Measurements from ENCODE around the gene TMEM169. TPM values are rescaled to one million over a fixed set of nuclear protein-coding genes. Genes with fewer than 3 reads are reported as not detected.

Gene TMEM169
- total and polyA plus RNA-seq, 9 of the 15 experiments (the other 6 are each of a cell fraction or from before 2014, with no cell fraction given) = 0.01 to 0.09 (median 0.04) TPM; not detected in 5

- TF ChIP-seq ZNF318 (IDR thresholded peaks at IDR 0.05; ENCODE audit: borderline replicate concordance in 1 of 2, low read depth in 1 of 2) (no peak), DNMT1 (IDR thresholded peaks at IDR 0.05) (no peak), OTX1 (CRISPR knock-in tag; IDR thresholded peaks at IDR 0.05) (0 out of 2 replicates have a peak, but pooled peaks have one; percentile 9), MLX (CRISPR knock-in tag; conservative IDR thresholded peaks at IDR 0.05) (no peak), ZBTB49 (CRISPR knock-in tag; IDR thresholded peaks at IDR 0.05; ENCODE audit: borderline replicate concordance) (no peak), CCAR2 (IDR thresholded peaks at IDR 0.05; ENCODE audit: low read depth, low read length) (no peak), NR2F6 (CRISPR knock-in tag; IDR thresholded peaks at IDR 0.05) (no peak), CGGBP1 (CRISPR knock-in tag; IDR thresholded peaks at IDR 0.05) (no peak), ASH1L (IDR thresholded peaks at IDR 0.05; ENCODE audit: borderline replicate concordance, low read depth, partially characterized antibody) (no peak), GABPB1 (CRISPR knock-in tag; IDR thresholded peaks at IDR 0.05) (0 out of 2 replicates have a peak, but pooled peaks have one; percentile 35), TCF7 (IDR thresholded peaks at IDR 0.05; ENCODE audit: borderline replicate concordance) (no peak), MAZ (CRISPR knock-in tag; conservative IDR thresholded peaks at IDR 0.05 in 1 of 2, IDR thresholded peaks at IDR 0.05 in 1 of 2) (peak in 1 of 2 experiments; percentile 41; a peak in 2 of 4 replicates), CAMTA2 (CRISPR knock-in tag; conservative IDR thresholded peaks at IDR 0.05) (no peak), SMAD3 (CRISPR knock-in tag; conservative IDR thresholded peaks at IDR 0.05) (no peak), LEF1 (IDR thresholded peaks at IDR 0.05) (no peak)
These were observed 33.2 kb downstream of the TMEM169 start (continued) for GRCh38 chr2:216114714-216115531.

All from K562 (cell line).